ENCODE measurements around the gene OR2W3.
A peak's percentile ranks its signal among the peaks of the same experiment; 100 is the strongest.

OR2W3 gene

DNA sequence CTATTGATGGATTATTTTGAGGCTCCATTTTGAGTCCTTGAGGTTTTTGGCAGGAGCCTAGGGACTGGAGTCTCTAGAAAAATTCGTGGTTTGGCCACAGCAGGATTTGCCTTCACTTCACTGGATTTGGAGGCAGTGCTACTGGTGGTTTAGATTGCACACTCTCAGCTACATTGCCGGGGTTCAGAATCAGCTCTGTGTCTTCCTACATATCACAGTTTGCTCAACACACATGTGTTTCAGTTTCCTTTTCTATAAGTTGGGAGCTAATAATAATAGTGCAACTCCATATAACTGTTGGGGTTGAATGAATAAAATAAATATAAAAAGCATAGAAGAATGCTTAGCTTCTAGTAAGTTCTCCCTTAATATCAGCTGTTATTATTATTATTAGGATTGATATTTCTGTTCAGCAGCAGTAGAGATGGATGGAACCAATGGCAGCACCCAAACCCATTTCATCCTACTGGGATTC, at the start of gene OR2W3:
Gene OR2W3, plus strand, starts transcription at position 425 of the 475 bp plus-strand sequence. Its CDS starts 0 bp downstream, at position 425.
- no peak for DNase-seq (ENCODE audit: low spot score)
- TF ChIP-seq CTCF (IDR thresholded peaks at IDR 0.05; ENCODE audit: extremely low read depth, missing control alignments) = no peak

- DNase-seq (ENCODE audit: low spot score) = no peak
- TF ChIP-seq CTCF (IDR thresholded peaks at IDR 0.05; ENCODE audit: extremely low read depth, missing control alignments) = no peak
Observed at GRCh38 chr1:247845693-247846017, 49.7 kb upstream of the OR2W3 start.

- TF ChIP-seq CTCF (IDR thresholded peaks at IDR 0.05; ENCODE audit: extremely low read depth, missing control alignments) = no peak
- no peak for DNase-seq (ENCODE audit: low spot score)
Observed at GRCh38 chr1:247848346-247848745, 47.0 kb upstream of the OR2W3 start.

GRCh38 chr1:247849616-247850015, 45.8 kb upstream of the OR2W3 start:
- TF ChIP-seq CTCF (IDR thresholded peaks at IDR 0.05; ENCODE audit: extremely low read depth, missing control alignments) = no peak
- no peak for DNase-seq (ENCODE audit: low spot score)

- TF ChIP-seq CTCF (IDR thresholded peaks at IDR 0.05; ENCODE audit: extremely low read depth, missing control alignments) = no peak
- no peak for DNase-seq (ENCODE audit: low spot score)
Observed at GRCh38 chr1:247854899-247855545, 40.4 kb upstream of the OR2W3 start.

DNA sequence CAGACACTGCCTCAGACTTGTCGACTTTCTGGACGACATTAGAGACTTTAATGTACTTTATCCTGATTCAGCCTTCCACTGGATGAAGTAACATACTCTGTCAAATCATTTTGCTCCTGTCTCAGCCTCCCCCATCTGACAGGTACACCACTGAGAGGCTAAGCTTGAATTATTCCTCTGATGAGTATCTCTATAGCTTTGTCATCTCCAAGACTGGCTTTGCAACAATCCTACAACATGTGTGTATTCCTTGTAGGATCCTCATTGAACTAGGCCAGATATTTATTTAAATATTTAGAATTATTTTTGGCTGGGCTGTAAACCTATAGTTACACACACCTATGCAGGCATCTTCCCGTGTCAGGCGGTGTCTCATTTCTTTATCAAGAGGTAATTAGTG, 39.5 kb upstream of the OR2W3 start:
- no peak for DNase-seq (ENCODE audit: low spot score)
- TF ChIP-seq CTCF (IDR thresholded peaks at IDR 0.05; ENCODE audit: extremely low read depth, missing control alignments) = no peak

- TF ChIP-seq CTCF (IDR thresholded peaks at IDR 0.05; ENCODE audit: extremely low read depth, missing control alignments) = peak; percentile 20
- DNase-seq (ENCODE audit: low spot score) = peak; percentile 42
Observed at GRCh38 chr1:247857069-247857984, 38.1 kb upstream of the OR2W3 start, which contains the start of gene TRIM58. TSS of gene TRIM58 (plus strand) at chr1:247857187. CDS start at chr1:247857247, 60 bp downstream.

All from GM20000 (cell line).